HCT116 (cell line): ENCODE data around the gene MYZAP. TPM values are rescaled to one million over a fixed set of nuclear protein-coding genes. Genes with fewer than 3 reads are reported as not detected.

ENCODE experiments used
- ATAC-seq: fragments of 200-7000 bp; cut with Tn5 transposase; 2 replicates; pipeline ENCODE4 v1.9.1; 2020; ENCODE audit warnings: mild to moderate bottlenecking, moderate library complexity
- BruUV-seq: library from RNA; stranded (reverse); fragments of 400-500 nt; replicated peaks from 2 replicates; lab custom pipeline; 2021; lab: Mats Ljungman, UMichigan
- CTCF ChIA-PET: fragments of 300-600 bp; sonication (Branson Sonifier 250); formaldehyde crosslinking; loops from one replicate; lab custom pipeline; 2021; ENCODE audit warnings: antibody characterized with exemption; lab: Charles Lee
- POLR2A ChIA-PET: fragments of 300-600, 350-600 bp; sonication (Branson Sonifier 250); formaldehyde crosslinking; loops from one replicate; lab custom pipeline; 2021; ENCODE audit warnings: antibody characterized with exemption; lab: Charles Lee
- RAD21 ChIA-PET, 2 experiments: fragments of 300-600 bp; sonication (Branson Sonifier 250); formaldehyde crosslinking; loops; one replicate each; lab custom pipeline; 2023; ENCODE audit warnings: low total read pairs in 2 of 2; ENCODE audit not compliant: uncharacterized antibody in 2 of 2, unreplicated experiment in 2 of 2, low non-redundant PET in 1 of 2; lab: Charles Lee
- DNase-seq: peaks from one replicate; pipeline ENCODE4 v3.0.0-alpha.2; 2010; ENCODE audit warnings: low read depth, low spot score
- H2AFZ ChIP-seq: fragments of 200-600 bp; shearing (Covaris generic), sonication (generic); 2 replicates; pipeline ENCODE4 v1.6.1; 2017; ENCODE audit warnings: low read depth, mixed run types, mixed read lengths, antibody characterized with exemption, low read length; ENCODE audit not compliant: poor library complexity, severe bottlenecking
- H3K27ac ChIP-seq: 2 replicates; pipeline ENCODE4 v1.5.1; 2012; ENCODE audit warnings: low read depth, low read length
- H3K27me3 ChIP-seq: fragments of 200-600 bp; sonication (generic); 2 replicates; pipeline ENCODE4 v1.6.1; 2016; ENCODE audit warnings: mixed run types, low read length, mixed read lengths; ENCODE audit not compliant: insufficient read depth
- H3K36me3 ChIP-seq, 2 experiments: fragments of 200-500 bp in 1 of 2; fragments of 200-600 bp in 1 of 2; sonication (Bioruptor generic) in 1 of 2; sonication (generic) in 1 of 2; 2 replicates each; pipeline versions ENCODE4 v1.5.1 to v1.6.1; 2014 to 2016; ENCODE audit warnings: low read length in 2 of 2, inconsistent platforms in 1 of 2, mixed read lengths in 1 of 2, mixed run types in 1 of 2; ENCODE audit not compliant: insufficient read depth in 2 of 2, control insufficient read depth in 1 of 2
- H3K4me1 ChIP-seq, 2 experiments: fragments of 200-600 bp in 1 of 2; sonication (generic) in 1 of 2; 2 replicates each; pipeline versions ENCODE4 v1.5.1 to v1.6.1; 2012 to 2017; ENCODE audit warnings: low read length in 2 of 2, inconsistent platforms in 1 of 2, mild to moderate bottlenecking in 1 of 2, mixed read lengths in 1 of 2, mixed run types in 1 of 2, moderate library complexity in 1 of 2; ENCODE audit not compliant: insufficient read depth in 2 of 2, control insufficient read depth in 1 of 2
- H3K4me2 ChIP-seq: fragments of 200-600 bp; sonication (generic); 2 replicates; pipeline ENCODE4 v1.6.1; 2017; ENCODE audit warnings: mixed run types, low read length, mixed read lengths
- H3K4me3 ChIP-seq, 2 experiments: fragments of 200-600 bp in 1 of 2; sonication (generic) in 1 of 2; replicated peaks in 1 of 2; 2 replicates each; pipeline ENCODE4 v1.5.1; 2011 to 2016; ENCODE audit warnings: low read length in 2 of 2, control low read depth in 1 of 2, low read depth in 1 of 2, mild to moderate bottlenecking in 1 of 2, mixed read lengths in 1 of 2, mixed run types in 1 of 2
- H3K79me2 ChIP-seq: fragments of 200-600 bp; sonication (generic); 2 replicates; pipeline ENCODE4 v1.6.1; 2017; ENCODE audit warnings: mild to moderate bottlenecking, mixed run types, low read length, moderate library complexity, mixed read lengths; ENCODE audit not compliant: insufficient read depth
- H3K9ac ChIP-seq: fragments of 200-600 bp; sonication (generic); 2 replicates; pipeline ENCODE4 v1.6.1; 2016; ENCODE audit warnings: low read length, mixed read lengths
- H3K9me2 ChIP-seq: fragments of 200-600 bp; sonication (generic), shearing (Covaris generic); 2 replicates; pipeline ENCODE4 v1.6.1; 2017; ENCODE audit warnings: mixed run types, mild to moderate bottlenecking, moderate library complexity; ENCODE audit not compliant: insufficient read depth
- H3K9me3 ChIP-seq, 2 experiments: fragments of 200-500 bp in 1 of 2; fragments of 200-600 bp in 1 of 2; sonication (Bioruptor generic) in 1 of 2; sonication (generic) in 1 of 2; 2 replicates each; pipeline ENCODE4 v1.6.1; 2014 to 2017; ENCODE audit warnings: low read length in 2 of 2, mixed read lengths in 2 of 2, inconsistent platforms in 1 of 2, low read depth in 1 of 2, mild to moderate bottlenecking in 1 of 2, mixed run types in 1 of 2, moderate library complexity in 1 of 2; ENCODE audit not compliant: control insufficient read depth in 1 of 2, insufficient read depth in 1 of 2
- H4K20me1 ChIP-seq: fragments of 200-600 bp; sonication (generic), shearing (Covaris generic); 2 replicates; pipeline ENCODE4 v1.6.1; 2017; ENCODE audit warnings: mixed run types, mild to moderate bottlenecking, moderate library complexity; ENCODE audit not compliant: insufficient read depth
- CBX3 ChIP-seq: IDR thresholded peaks from 2 replicates; pipeline ENCODE4 v1.6.1; 2012; ENCODE audit warnings: low read depth
- EZH2phosphoT487 ChIP-seq: fragments of 200-600 bp; IDR thresholded peaks from 2 replicates; pipeline ENCODE4 v1.6.1; 2018; ENCODE audit warnings: antibody characterized with exemption, borderline replicate concordance
- POLR2A ChIP-seq: IDR thresholded peaks from 2 replicates; pipeline ENCODE4 v1.7.0; 2011; ENCODE audit warnings: borderline replicate concordance; ENCODE audit not compliant: insufficient read depth, insufficient read length; ENCODE audit errors: extremely low read depth
- RAD21 ChIP-seq: IDR thresholded peaks from 2 replicates; pipeline ENCODE4 v1.6.1; 2012; ENCODE audit warnings: low read depth, mild to moderate bottlenecking
- SIN3A ChIP-seq: IDR thresholded peaks from 2 replicates; pipeline ENCODE4 v1.6.1; 2012; ENCODE audit warnings: low read depth
- TCF7L2 ChIP-seq: IDR thresholded peaks from 2 replicates; pipeline ENCODE4 v1.7.0; 2011; ENCODE audit warnings: borderline replicate concordance, inconsistent platforms; ENCODE audit not compliant: insufficient read depth, insufficient read length; ENCODE audit errors: extremely low read depth
- ZFX ChIP-seq: fragments of 450-650 bp; IDR thresholded peaks from 2 replicates; pipeline ENCODE4 v1.6.1; 2017
- ZNF274 ChIP-seq: fragments of 200-500 bp; sonication (Bioruptor generic); IDR thresholded peaks from 2 replicates; pipeline ENCODE4 v1.6.1; 2014; ENCODE audit warnings: mild to moderate bottlenecking, low read depth, low read length, inconsistent platforms
- intact Hi-C: fragments of 100-400 bp; cut with micrococcal nuclease; formaldehyde crosslinking; loops from 2 replicates; pipeline ENCODE4 v1.10.0; 2022
- total RNA-seq: library from RNA; stranded (reverse); gene quantifications from one replicate; pipeline ENCODE4 v1.2.1, GENCODE V29; 2021; ENCODE audit not compliant: unreplicated experiment
- TF ChIP-seq, protein P1 (sequence below), 3 experiments: fragments of 200-600 bp in 1 of 3; sonication (generic) in 1 of 3; IDR thresholded peaks in 2 of 3; conservative IDR thresholded peaks in 1 of 3; 2 replicates each; pipeline ENCODE4 v1.5.1; 2012 to 2017; ENCODE audit warnings: low read depth in 2 of 3, low read length in 2 of 3, antibody characterized with exemption in 1 of 3, borderline replicate concordance in 1 of 3, control low read depth in 1 of 3, mild to moderate bottlenecking in 1 of 3, mixed read lengths in 1 of 3, mixed run types in 1 of 3, moderate library complexity in 1 of 3; ENCODE audit not compliant: insufficient read depth in 1 of 3
- TF ChIP-seq, protein P2 (sequence below): IDR thresholded peaks from 2 replicates; pipeline ENCODE4 v1.6.1; 2011; ENCODE audit warnings: mild to moderate bottlenecking, low read length, moderate library complexity; ENCODE audit not compliant: insufficient replicate concordance; ENCODE audit errors: extremely low read depth
- TF ChIP-seq, protein P3 (sequence below): IDR thresholded peaks from 2 replicates; pipeline ENCODE4 v1.6.1; 2012; ENCODE audit warnings: low read depth
- TF ChIP-seq, protein P4 (sequence below): IDR thresholded peaks from 2 replicates; pipeline ENCODE4 v1.6.1; 2012

The MYZAP gene
- total RNA-seq, 1 experiment from 2014 or later, result 5.8 TPM

DNA sequence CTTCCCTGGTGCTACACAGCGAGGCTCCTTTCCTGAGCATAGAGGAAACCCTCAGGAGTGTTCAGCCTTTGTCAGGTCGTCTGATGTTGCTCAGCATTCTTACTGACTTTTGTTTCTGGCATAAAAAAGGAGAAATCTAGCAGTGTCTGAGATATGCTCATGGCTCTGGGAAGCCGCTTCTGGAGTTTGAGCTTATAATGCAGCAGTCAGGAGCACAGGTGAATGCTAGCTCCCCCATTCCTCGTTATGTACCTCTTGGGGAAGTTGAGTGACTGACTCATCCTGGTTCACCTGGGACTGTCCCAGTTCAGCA, 49.2 kb upstream of the MYZAP start (continued):
- TF ChIP-seq, protein P1, sequence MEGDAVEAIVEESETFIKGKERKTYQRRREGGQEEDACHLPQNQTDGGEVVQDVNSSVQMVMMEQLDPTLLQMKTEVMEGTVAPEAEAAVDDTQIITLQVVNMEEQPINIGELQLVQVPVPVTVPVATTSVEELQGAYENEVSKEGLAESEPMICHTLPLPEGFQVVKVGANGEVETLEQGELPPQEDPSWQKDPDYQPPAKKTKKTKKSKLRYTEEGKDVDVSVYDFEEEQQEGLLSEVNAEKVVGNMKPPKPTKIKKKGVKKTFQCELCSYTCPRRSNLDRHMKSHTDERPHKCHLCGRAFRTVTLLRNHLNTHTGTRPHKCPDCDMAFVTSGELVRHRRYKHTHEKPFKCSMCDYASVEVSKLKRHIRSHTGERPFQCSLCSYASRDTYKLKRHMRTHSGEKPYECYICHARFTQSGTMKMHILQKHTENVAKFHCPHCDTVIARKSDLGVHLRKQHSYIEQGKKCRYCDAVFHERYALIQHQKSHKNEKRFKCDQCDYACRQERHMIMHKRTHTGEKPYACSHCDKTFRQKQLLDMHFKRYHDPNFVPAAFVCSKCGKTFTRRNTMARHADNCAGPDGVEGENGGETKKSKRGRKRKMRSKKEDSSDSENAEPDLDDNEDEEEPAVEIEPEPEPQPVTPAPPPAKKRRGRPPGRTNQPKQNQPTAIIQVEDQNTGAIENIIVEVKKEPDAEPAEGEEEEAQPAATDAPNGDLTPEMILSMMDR (IDR thresholded peaks at IDR 0.05 in 2 of 3, conservative IDR thresholded peaks at IDR 0.05 in 1 of 3; ENCODE audit: borderline replicate concordance in 1 of 3, insufficient read depth in 1 of 3, low read depth in 2 of 3, low read length in 2 of 3), result no peak
- TF ChIP-seq ZFX, result no peak

DNA sequence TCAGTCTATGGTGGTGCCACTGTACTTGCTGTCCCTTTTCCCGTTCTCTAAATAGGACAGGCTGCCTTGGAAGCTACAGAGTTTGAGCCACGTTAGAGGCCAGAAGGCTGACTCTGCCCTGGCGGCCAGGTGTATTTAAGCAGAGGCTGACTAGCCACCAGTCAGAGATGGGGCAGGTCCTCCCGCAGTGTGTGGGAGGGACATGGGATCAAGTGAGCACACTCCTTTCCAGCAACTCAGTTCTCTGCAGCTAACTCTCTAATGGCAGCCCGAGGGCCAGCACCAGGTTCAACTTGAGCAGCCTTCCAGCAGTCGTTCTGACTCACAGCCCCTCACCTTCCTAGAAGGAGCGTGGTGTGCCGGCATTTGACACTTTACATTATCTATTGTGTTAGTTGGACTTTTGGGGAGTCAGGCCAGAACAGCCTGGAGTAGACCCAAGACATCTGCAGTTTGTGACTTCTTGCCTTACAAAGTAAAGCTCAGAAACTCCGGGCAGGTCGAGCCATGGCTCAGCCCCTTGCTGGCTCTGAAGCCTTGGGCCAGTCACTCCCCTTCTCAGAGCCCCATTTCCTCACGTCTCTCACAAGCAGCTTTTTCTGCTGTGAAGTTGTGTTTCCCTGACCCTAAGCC, 46.7 kb upstream of the MYZAP start:
- Histone ChIP-seq H2AFZ (no peak overlapping the region), H4K20me1 (no peaks in the 10 kb centered on the region), H3K79me2 (no peaks in the 10 kb centered on the region), H3K9me3 (no peaks in the 10 kb centered on the region), H3K27ac (no peak overlapping the region), H3K36me3 (no peaks in the 10 kb centered on the region), H3K4me2 (no peak overlapping the region), H3K9ac (no peak overlapping the region), H3K4me3 (no peak overlapping the region), H3K4me1 (peaks cover 0 to 12% of the 10 kb centered on the region in 2 experiments; a peak in 3 of 4 replicates), H3K27me3 (no peaks in the 10 kb centered on the region), H3K9me2 (no peaks in the 10 kb centered on the region)
- RAD21 ChIA-PET, result no interaction called here
- BruUV-seq, result no TSS peak
- DNase-seq (no peak), ATAC-seq (no peak)
- intact Hi-C loops, result no loop called here
- TF ChIP-seq TCF7L2, result no peak
- TF ChIP-seq RAD21, result no peak
- TF ChIP-seq, protein P2, sequence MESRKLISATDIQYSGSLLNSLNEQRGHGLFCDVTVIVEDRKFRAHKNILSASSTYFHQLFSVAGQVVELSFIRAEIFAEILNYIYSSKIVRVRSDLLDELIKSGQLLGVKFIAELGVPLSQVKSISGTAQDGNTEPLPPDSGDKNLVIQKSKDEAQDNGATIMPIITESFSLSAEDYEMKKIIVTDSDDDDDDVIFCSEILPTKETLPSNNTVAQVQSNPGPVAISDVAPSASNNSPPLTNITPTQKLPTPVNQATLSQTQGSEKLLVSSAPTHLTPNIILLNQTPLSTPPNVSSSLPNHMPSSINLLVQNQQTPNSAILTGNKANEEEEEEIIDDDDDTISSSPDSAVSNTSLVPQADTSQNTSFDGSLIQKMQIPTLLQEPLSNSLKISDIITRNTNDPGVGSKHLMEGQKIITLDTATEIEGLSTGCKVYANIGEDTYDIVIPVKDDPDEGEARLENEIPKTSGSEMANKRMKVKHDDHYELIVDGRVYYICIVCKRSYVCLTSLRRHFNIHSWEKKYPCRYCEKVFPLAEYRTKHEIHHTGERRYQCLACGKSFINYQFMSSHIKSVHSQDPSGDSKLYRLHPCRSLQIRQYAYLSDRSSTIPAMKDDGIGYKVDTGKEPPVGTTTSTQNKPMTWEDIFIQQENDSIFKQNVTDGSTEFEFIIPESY, result no peak
- TF ChIP-seq, protein P3, sequence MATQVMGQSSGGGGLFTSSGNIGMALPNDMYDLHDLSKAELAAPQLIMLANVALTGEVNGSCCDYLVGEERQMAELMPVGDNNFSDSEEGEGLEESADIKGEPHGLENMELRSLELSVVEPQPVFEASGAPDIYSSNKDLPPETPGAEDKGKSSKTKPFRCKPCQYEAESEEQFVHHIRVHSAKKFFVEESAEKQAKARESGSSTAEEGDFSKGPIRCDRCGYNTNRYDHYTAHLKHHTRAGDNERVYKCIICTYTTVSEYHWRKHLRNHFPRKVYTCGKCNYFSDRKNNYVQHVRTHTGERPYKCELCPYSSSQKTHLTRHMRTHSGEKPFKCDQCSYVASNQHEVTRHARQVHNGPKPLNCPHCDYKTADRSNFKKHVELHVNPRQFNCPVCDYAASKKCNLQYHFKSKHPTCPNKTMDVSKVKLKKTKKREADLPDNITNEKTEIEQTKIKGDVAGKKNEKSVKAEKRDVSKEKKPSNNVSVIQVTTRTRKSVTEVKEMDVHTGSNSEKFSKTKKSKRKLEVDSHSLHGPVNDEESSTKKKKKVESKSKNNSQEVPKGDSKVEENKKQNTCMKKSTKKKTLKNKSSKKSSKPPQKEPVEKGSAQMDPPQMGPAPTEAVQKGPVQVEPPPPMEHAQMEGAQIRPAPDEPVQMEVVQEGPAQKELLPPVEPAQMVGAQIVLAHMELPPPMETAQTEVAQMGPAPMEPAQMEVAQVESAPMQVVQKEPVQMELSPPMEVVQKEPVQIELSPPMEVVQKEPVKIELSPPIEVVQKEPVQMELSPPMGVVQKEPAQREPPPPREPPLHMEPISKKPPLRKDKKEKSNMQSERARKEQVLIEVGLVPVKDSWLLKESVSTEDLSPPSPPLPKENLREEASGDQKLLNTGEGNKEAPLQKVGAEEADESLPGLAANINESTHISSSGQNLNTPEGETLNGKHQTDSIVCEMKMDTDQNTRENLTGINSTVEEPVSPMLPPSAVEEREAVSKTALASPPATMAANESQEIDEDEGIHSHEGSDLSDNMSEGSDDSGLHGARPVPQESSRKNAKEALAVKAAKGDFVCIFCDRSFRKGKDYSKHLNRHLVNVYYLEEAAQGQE, result no peak
- no peak for TF ChIP-seq ZNF274
- TF ChIP-seq, protein P4, sequence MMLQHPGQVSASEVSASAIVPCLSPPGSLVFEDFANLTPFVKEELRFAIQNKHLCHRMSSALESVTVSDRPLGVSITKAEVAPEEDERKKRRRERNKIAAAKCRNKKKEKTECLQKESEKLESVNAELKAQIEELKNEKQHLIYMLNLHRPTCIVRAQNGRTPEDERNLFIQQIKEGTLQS, result no peak
- TF ChIP-seq CBX3, result no peak
- no peak for TF ChIP-seq SIN3A
- TF ChIP-seq POLR2A, result no peak
- no peak for TF ChIP-seq EZH2phosphoT487
- CTCF ChIA-PET, result interaction anchor here (1.4 to 1.7 kb wide), 2 partner anchors 15 to 204 kb away, joined by 5 to 6 read pairs; no protein-coding TSS in a partner anchor
- POLR2A ChIA-PET, result no interaction called here
